GM19238 (cell line): Measurements from ENCODE around the gene SMAD3.
"Not testable (repeated sequence)": the region's sequence is repeated elsewhere in the genome, so short reads cannot be mapped to it uniquely, and the experiment has no call there.

Experiments
- DNase-seq: peaks from one replicate; pipeline ENCODE4 v3.0.0; 2011; ENCODE audit warnings: low spot score; ENCODE audit not compliant: insufficient read length

SMAD3 gene

DNA sequence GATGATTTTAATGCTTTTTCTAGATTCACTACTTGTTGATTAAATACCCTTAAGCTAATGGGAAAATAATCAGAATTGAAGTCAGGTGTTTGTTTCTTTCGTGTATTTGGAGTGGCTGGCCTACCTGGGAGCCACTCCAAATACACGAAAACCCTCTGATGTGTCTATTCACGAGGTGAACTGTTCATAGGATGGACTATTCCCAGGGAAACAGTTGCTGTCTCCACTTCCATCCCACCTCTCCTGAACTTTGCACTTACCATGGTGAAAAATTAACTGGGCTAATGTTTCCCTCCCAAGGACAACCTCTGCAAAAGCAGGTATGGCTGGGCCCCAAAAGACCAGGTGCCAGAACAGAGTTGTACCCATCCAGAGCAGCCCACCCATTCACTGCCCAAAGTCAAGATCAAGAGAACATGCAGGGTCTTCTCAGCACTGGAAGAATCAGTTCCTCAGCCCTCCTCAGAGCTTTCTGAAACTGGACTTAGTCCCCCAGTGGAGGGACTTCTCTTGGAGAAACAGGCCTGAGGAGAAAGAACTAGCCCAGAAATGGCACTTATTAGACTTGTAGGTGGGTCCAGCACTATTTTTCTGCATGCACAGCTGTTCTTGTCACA, 2.9 kb upstream of the SMAD3 start:
- DNase-seq: no peak

DNA sequence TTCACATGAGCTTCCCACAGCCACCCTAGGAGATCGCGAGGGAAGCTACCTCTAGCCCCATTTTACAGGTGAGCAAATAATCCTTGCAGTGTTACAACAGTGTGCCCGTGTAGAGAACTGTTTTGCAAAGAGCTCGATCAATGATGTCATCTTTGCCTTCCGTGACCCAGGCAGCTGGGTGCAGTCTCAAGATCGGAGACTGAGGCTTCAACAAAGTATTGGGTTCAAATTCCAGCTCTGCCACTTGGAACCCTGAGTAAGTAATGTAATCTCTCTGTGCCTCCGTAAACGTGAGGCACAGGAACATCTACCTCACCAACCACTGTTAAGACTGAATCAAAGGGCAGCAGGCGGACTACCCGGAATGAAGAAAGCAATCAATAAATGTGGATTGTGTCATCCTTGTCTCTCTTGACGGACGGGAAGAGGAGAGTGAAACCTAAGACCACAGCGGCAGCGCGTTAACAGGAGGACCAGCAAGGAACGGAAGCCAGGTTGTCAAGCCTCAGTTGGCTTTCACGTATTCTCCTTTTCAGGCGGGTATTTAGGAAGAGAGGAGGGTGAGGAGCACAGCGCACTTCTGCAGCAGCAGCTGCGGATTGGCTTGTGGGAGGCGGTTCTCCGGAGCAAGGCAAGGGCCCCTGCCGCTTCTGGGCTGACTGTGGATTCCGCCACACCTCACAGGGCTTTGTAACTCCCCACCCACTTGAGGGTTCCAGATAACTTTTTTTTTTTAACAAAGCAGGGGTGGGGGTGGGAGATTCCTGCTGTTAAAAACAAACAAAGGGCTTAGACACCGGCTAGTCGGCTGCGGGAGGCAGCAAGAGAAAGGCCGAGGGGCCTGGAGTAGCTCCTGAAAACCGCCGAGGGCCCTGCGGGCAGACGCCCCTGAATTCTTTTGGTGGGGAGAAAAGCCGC, 1.5 kb upstream of the SMAD3 start:
- no peak for DNase-seq

GRCh38 chr15:67064607-67065530, 533 bp upstream of the SMAD3 start:
- no peak for DNase-seq

- DNase-seq: no peak
These were observed 898 bp downstream of the SMAD3 start for GRCh38 chr15:67066041-67066958.

DNA sequence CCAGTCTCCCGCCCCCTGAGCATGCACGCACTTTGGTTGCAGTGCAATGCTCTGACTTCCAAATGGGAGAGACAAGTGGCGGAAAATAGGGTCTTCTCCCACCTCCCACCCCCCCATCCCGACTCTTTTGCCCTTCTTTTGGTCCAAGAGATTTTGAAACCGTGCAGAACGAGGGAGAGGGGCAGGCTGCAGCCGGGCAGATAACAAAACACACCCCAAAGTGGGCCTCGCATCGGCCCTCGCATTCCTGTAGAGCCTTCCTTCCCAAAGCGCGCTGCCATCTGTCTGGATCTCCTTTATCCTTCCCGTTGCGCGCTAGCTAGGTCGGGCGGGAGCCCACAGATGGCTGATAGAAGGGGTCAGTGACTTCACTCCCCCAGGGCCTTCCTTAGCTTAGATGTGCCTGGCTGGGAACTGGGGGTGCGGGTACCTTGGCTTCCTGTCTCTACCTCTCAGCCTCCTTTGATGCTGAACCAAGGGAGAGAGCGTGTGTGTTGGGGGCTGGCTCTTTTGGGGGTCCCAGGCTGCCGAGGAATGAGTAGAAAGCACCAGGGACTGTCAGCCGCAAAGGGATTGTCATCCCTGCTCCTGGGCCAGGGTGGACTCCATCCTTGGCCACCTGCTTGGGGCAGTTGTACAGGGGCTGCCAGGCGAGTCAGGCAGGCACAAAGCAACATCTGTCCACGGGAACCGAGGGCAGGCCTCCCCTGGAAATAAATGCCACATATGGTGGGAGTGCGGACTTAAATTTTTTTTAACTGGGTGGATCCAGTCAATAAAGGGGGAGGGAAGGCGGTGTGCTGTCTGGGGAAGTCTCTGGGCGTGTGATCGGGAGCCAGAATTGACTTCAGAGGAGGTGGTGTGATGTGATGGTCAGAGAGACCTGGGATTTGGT, 1.8 kb downstream of the SMAD3 start:
- no peak for DNase-seq

DNA sequence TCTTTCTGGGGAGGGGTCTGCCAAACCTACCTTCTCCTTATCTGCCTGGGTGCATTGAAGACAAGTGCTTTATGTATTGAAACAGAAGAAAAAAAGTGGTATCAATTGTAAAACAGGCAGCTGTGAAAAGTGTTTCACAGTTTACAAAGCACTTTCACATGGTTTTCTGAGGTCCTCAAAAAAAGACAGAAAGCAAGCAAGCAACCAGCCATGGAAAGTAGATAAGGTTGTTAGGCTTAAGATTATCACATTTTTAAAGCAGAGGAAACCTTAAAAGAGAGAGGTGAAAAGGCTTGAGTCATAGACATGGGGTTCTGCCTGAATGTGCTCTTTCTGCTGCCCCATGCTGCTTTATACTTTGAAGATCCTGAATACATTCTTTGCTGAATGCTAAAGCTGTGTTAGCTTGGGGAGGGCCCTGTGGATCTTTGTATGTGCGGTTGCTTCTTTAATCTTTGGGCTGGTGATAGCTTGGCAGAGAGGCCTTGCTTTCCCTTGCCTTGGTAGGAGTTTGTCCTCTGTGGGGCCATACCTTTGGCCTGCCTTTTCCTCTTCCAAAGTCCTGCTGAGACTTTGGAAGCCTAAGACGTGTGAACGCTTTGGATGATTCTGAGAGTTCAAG, 2.6 kb downstream of the SMAD3 start:
- DNase-seq: no peak

- no peak for DNase-seq
These were observed 3.5 kb downstream of the SMAD3 start for GRCh38 chr15:67068710-67069400.

- DNase-seq: no peak
These were observed 4.7 kb downstream of the SMAD3 start for GRCh38 chr15:67070150-67070549.

GRCh38 chr15:67070892-67071664, 5.7 kb downstream of the SMAD3 start:
- DNase-seq: no peak

DNA sequence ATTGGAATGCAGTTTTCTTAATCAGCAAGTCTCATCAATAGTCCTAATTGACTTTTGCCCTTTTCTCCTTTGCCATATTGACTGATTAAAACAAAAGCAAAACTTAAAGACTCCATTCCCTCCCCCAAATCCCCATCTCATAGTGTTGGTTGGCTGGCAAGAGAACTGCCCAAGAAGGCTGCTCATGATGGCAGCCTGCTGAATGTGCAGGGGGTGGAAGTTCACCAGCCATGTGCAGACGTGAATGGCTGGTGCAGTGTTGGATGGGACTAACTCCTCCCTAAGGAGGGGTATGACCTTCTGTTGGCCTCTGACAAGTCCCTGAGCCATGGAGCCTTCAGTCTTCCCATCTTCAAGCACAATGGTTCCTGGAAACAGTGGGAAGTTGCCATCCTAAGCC, 7.0 kb downstream of the SMAD3 start:
- DNase-seq: no peak

DNA sequence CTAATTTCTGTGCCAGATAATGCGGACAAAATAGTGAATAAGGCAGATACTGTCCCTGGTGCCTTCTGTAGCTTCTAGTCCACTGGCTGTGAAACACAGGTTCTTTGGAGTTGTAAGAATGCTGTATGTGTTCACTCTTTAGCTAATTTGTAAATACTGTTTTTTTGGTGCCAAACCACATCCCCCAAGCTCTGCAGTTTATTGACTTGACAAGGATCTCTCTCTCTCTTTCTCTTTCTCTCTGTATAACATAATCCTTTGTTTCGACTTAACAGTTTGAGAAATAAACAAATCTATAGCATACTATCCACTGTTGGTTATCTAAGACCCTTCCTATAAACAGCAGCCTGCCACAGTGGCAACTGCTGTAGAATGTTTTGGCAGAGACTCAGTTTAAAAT, 7.6 kb downstream of the SMAD3 start:
- DNase-seq: no peak

- DNase-seq: no peak
These were observed 9.5 kb downstream of the SMAD3 start for GRCh38 chr15:67074886-67075229.

- DNase-seq: not testable (repeated sequence)
These were observed 10.2 kb downstream of the SMAD3 start for GRCh38 chr15:67075555-67076135.

DNA sequence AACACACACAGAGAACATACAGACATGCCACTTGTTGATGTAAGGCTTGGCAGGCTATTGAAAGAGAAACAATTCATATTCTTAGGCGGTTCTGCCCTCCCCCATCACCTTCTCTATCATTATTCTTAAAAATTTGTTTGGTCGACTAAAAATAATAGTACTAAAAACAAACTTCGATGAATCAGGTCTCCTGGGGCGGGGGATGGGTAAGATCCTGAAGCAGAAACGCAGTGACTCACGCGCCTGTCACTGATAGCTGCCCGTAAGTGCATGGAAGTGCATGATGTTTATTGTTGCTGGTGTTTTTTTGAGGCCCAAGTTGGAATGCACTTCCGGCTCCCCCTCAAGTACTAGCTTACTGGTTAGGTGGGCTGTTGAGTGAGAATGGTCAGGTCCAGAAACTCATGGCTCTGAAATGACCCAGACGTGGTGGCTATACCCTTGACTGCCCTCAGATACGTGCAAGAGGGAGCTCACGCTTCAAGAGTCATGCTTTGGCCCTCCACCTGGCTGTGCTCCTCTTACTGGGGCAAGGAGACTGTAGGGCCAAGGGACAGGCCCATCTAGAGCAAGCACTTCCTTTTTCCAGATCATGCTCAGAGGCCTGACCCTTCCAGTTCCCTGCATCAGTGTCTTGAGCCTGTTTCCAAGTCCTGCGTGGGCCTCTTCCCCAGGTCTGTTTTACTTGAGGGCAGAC, 10.9 kb downstream of the SMAD3 start:
- DNase-seq: no peak

GRCh38 chr15:67077641-67078215, 12.3 kb downstream of the SMAD3 start:
- DNase-seq: no peak

GRCh38 chr15:67079361-67079760, 14.0 kb downstream of the SMAD3 start:
- DNase-seq: no peak
